ENCODE results near the gene SERPINA5.

SERPINA5 gene

GRCh38 chr14:94581127-94581999, at the start of gene SERPINA5:
SERPINA5 (plus strand) TSS chr14:94581426; CDS start chr14:94587363, 5,937 bp downstream.
- ATAC-seq, result peak; percentile 33; the same call in 1 of the 3 replicates
- TF ChIP-seq BACH2 (CRISPR knock-in tag; IDR thresholded peaks at IDR 0.05; ENCODE audit: borderline replicate concordance), result no peak
- no peak for TF ChIP-seq SNAI2 (CRISPR knock-in tag; IDR thresholded peaks at IDR 0.05)
- no peak for TF ChIP-seq ZFP30 (CRISPR knock-in tag; IDR thresholded peaks at IDR 0.05)
- TF ChIP-seq CREB5 (CRISPR knock-in tag; IDR thresholded peaks at IDR 0.05; ENCODE audit: low read depth), result no peak
- TF ChIP-seq PATZ1 (CRISPR knock-in tag; IDR thresholded peaks at IDR 0.05; ENCODE audit: borderline replicate concordance), result no peak
- no peak for TF ChIP-seq ZNF70 (CRISPR knock-in tag; IDR thresholded peaks at IDR 0.05)

- ATAC-seq, result no peak
- TF ChIP-seq ZNF8 (CRISPR knock-in tag; IDR thresholded peaks at IDR 0.05) (no peak), ZNF70 (CRISPR knock-in tag; IDR thresholded peaks at IDR 0.05) (no peak), PATZ1 (CRISPR knock-in tag; IDR thresholded peaks at IDR 0.05; ENCODE audit: borderline replicate concordance) (no peak), ZC3H10 (CRISPR knock-in tag; IDR thresholded peaks at IDR 0.05) (no peak), RARB (CRISPR knock-in tag; IDR thresholded peaks at IDR 0.05) (no peak), TCF4 (CRISPR knock-in tag; IDR thresholded peaks at IDR 0.05; ENCODE audit: borderline replicate concordance) (no peak), BACH2 (CRISPR knock-in tag; IDR thresholded peaks at IDR 0.05; ENCODE audit: borderline replicate concordance) (no peak), ISL1 (CRISPR knock-in tag; IDR thresholded peaks at IDR 0.05) (no peak), TOX (CRISPR knock-in tag; IDR thresholded peaks at IDR 0.05; ENCODE audit: borderline replicate concordance) (no peak), PPARA (CRISPR knock-in tag; IDR thresholded peaks at IDR 0.05; ENCODE audit: borderline replicate concordance) (no peak), ESRRG (CRISPR knock-in tag; IDR thresholded peaks at IDR 0.05) (no peak), POU6F1 (CRISPR knock-in tag; IDR thresholded peaks at IDR 0.05; ENCODE audit: borderline replicate concordance, low read depth) (no peak), CSDC2 (CRISPR knock-in tag; IDR thresholded peaks at IDR 0.05) (no peak)
Observed at GRCh38 chr14:94532447-94532846, 48.8 kb upstream of the SERPINA5 start.

- TF ChIP-seq ZC3H10 (CRISPR knock-in tag; IDR thresholded peaks at IDR 0.05) (no peak), ARNTL (CRISPR knock-in tag; IDR thresholded peaks at IDR 0.05; ENCODE audit: borderline replicate concordance, low read depth) (no peak), CREB5 (CRISPR knock-in tag; IDR thresholded peaks at IDR 0.05; ENCODE audit: low read depth) (no peak), CSDC2 (CRISPR knock-in tag; IDR thresholded peaks at IDR 0.05) (no peak), BACH2 (CRISPR knock-in tag; IDR thresholded peaks at IDR 0.05; ENCODE audit: borderline replicate concordance) (no peak), CSRNP3 (CRISPR knock-in tag; IDR thresholded peaks at IDR 0.05) (no peak), POU6F1 (CRISPR knock-in tag; IDR thresholded peaks at IDR 0.05; ENCODE audit: borderline replicate concordance, low read depth) (no peak), PPARA (CRISPR knock-in tag; IDR thresholded peaks at IDR 0.05; ENCODE audit: borderline replicate concordance) (no peak)
- ATAC-seq, result no peak
Observed at GRCh38 chr14:94535506-94535905, 45.7 kb upstream of the SERPINA5 start.
